ENCODE measurements around the gene HOXC12. TPM values are rescaled to one million over a fixed set of nuclear protein-coding genes. Genes with fewer than 3 reads are reported as not detected.

The HOXC12 gene
- total RNA-seq, 3 donors from 2014 or later, result not detected

GRCh38 chr12:54008260-54008552 lies 53.5 kb downstream of the HOXC12 start:
- DNase-seq, result no peak
- Histone ChIP-seq H3K36me3 (ENCODE audit: low read depth) (no peaks in the 10 kb centered on the region), H3K9me3 (no peaks in the 10 kb centered on the region), H3K4me1 (ENCODE audit: low read depth) (peaks cover 9% of the 10 kb centered on the region), H3K4me3 (no peak overlapping the region)
- intact Hi-C loops (cut with DNase I, micrococcal nuclease), result loop anchor here (5.0 kb wide), 2 partner anchors 184 to 194 kb away; no protein-coding TSS in a partner anchor
- no peak for TF ChIP-seq CTCF (IDR thresholded peaks at IDR 0.05)
- ATAC-seq, result no peak

Small RNA genes within 50 kb of the gene (microRNA-seq; reads per million reads assigned to microRNA genes)
- 747 reads per million, percentile 82 among the genes with 10 or more reads in this experiment for gene MIR196A2

Other genes with a start within 250 kb of the HOXC12 start
- gene CALCOCO1, start 227.5 kb upstream of the HOXC12 start, total RNA-seq, result 100 to 1,000 TPM in 2 of 3 donors, 10 to 100 TPM in 1; 62.2 to 235 (median 119) TPM
- not detected for gene CISTR, start 202.9 kb upstream of the HOXC12 start, total RNA-seq
- gene HOXC13, start 16.1 kb upstream of the HOXC12 start, total RNA-seq, result not detected
- not detected for gene HOXC11, start 18.2 kb downstream of the HOXC12 start, total RNA-seq
- gene HOTAIR, start 20.1 kb downstream of the HOXC12 start, total RNA-seq, result not detected
- not detected for gene HOXC10, start 30.2 kb downstream of the HOXC12 start, total RNA-seq
- gene HOXC9, start 45.3 kb downstream of the HOXC12 start, total RNA-seq, result not detected
- gene HOXC8, start 54.1 kb downstream of the HOXC12 start, total RNA-seq, result not detected
- under 1 TPM in 2 of 3 donors, not detected in 1; 0.22 to 0.32 TPM for gene HOXC6, start 73.5 kb downstream of the HOXC12 start, total RNA-seq
- gene HOXC5, start 78.1 kb downstream of the HOXC12 start, total RNA-seq, result not detected
- gene HOXC4, start 98.9 kb downstream of the HOXC12 start, total RNA-seq, result 1 to 10 TPM in 1 of 3 donors, not detected in 2; 2.3 TPM
- 10 to 100 TPM; 26.2 to 39.4 (median 28.9) TPM for gene SMUG1, start 234.1 kb downstream of the HOXC12 start, total RNA-seq

Measured in mucosa of descending colon (tissue), 3 donors.